Central memory CD8-positive, alpha-beta T cell (primary cell): ENCODE measurements around the gene STK10.

Experiments used
- ATAC-seq: fragments of 150-1000 bp; cut with Tn5 transposase; replicated peaks from 2 replicates; pipeline ENCODE4 v1.10.0; 2022; ENCODE audit warnings: mild to moderate bottlenecking, moderate FRiP score, moderate number of reproducible peaks; ENCODE audit not compliant: poor library complexity, severe bottlenecking; ENCODE audit errors: extremely low read depth
- DNase-seq, 2 donors: peaks; one replicate each; pipeline ENCODE4 v3.0.0; 2021; ENCODE audit warnings: low spot score in 2 of 2
- H3K27ac Mint-ChIP-seq: one replicate; pipeline ENCODE4 v1.8.0; 2022; ENCODE audit warnings: low read depth, mild to moderate bottlenecking, moderate library complexity, mixed read lengths
- H3K27me3 Mint-ChIP-seq: one replicate; pipeline ENCODE4 v1.8.0; 2022; ENCODE audit warnings: mixed read lengths
- H3K36me3 Mint-ChIP-seq: one replicate; pipeline ENCODE4 v1.8.0; 2022; ENCODE audit warnings: mild to moderate bottlenecking, moderate library complexity, mixed read lengths; ENCODE audit not compliant: insufficient read depth
- H3K4me1 Mint-ChIP-seq: one replicate; pipeline ENCODE4 v1.8.0; 2022; ENCODE audit warnings: mixed read lengths
- H3K4me3 Mint-ChIP-seq: one replicate; pipeline ENCODE4 v1.8.0; 2022; ENCODE audit warnings: mild to moderate bottlenecking, moderate library complexity, mixed read lengths
- H3K9me3 Mint-ChIP-seq: one replicate; pipeline ENCODE4 v1.8.0; 2022; ENCODE audit warnings: mixed read lengths

Gene STK10

GRCh38 chr5:172007175-172008110 lies 180.6 kb downstream of the STK10 start:
- no peak for DNase-seq
- peak overlapping the region; percentile 99 for H3K27ac Mint-ChIP-seq
- H3K4me1 Mint-ChIP-seq, result peaks cover 42% of the 10 kb centered on the region

GRCh38 chr5:172006321-172007174 lies 181.5 kb downstream of the STK10 start, which contains the start of gene FBXW11:
TSS of gene FBXW11 (minus strand) at chr5:172006638. CDS start at chr5:172006502, 136 bp downstream.
- no peaks in the 10 kb centered on the region for H3K27me3 Mint-ChIP-seq
- H3K4me3 Mint-ChIP-seq, result peak within 1 kb of the TSS; percentile 95
- H3K27ac Mint-ChIP-seq, result peak within 1 kb of the TSS; percentile 99
- peak; percentile 84 to 86 for DNase-seq
- no peaks in the 10 kb centered on the region for H3K9me3 Mint-ChIP-seq
- H3K36me3 Mint-ChIP-seq, result peaks cover 6% of the 10 kb centered on the region
- ATAC-seq, result peak; percentile 88
- peaks cover 51% of the 10 kb centered on the region for H3K4me1 Mint-ChIP-seq

More at GRCh38 chr5:172007175-172008110, 180.6 kb downstream of the STK10 start:
- Mint-ChIP-seq H3K36me3 (peaks cover 6% of the 10 kb centered on the region), H3K27me3 (no peaks in the 10 kb centered on the region), H3K4me3 (peak overlapping the region; percentile 95), H3K9me3 (no peaks in the 10 kb centered on the region)
- peak; percentile 10 for ATAC-seq

- DNase-seq (peak in 1 of 2 donors; percentile 15), ATAC-seq (no peak)
- H3K27me3 Mint-ChIP-seq, result no peaks in the 10 kb centered on the region
- H3K4me1 Mint-ChIP-seq, result peaks cover 59% of the 10 kb centered on the region
- H3K4me3 Mint-ChIP-seq, result peak overlapping the region; percentile 95
- no peaks in the 10 kb centered on the region for H3K9me3 Mint-ChIP-seq
- H3K36me3 Mint-ChIP-seq, result peaks cover 6% of the 10 kb centered on the region
- peak overlapping the region; percentile 99 for H3K27ac Mint-ChIP-seq
These were observed 182.2 kb downstream of the STK10 start for GRCh38 chr5:172005708-172006320.

- H3K27ac Mint-ChIP-seq, result peak overlapping the region; percentile 99
- peaks cover 65% of the 10 kb centered on the region for H3K4me1 Mint-ChIP-seq
- no peak for ATAC-seq
- H3K36me3 Mint-ChIP-seq, result peaks cover 6% of the 10 kb centered on the region
- no peaks in the 10 kb centered on the region for H3K9me3 Mint-ChIP-seq
- H3K4me3 Mint-ChIP-seq, result peak overlapping the region; percentile 95
- H3K27me3 Mint-ChIP-seq, result no peaks in the 10 kb centered on the region
- DNase-seq, result no peak
These were observed 183.2 kb downstream of the STK10 start for GRCh38 chr5:172004824-172005237.

GRCh38 chr5:172003746-172004145 lies 184.3 kb downstream of the STK10 start:
- Mint-ChIP-seq H3K9me3 (no peaks in the 10 kb centered on the region), H3K36me3 (peaks cover 6% of the 10 kb centered on the region), H3K4me1 (peaks cover 72% of the 10 kb centered on the region), H3K4me3 (no peak overlapping the region), H3K27me3 (no peaks in the 10 kb centered on the region), H3K27ac (peak overlapping the region; percentile 69)
- ATAC-seq (no peak), DNase-seq (no peak)

GRCh38 chr5:172002840-172003512 lies 185.0 kb downstream of the STK10 start:
- peaks cover 6% of the 10 kb centered on the region for H3K36me3 Mint-ChIP-seq
- ATAC-seq, result no peak
- no peak overlapping the region for H3K4me3 Mint-ChIP-seq
- H3K4me1 Mint-ChIP-seq, result peaks cover 73% of the 10 kb centered on the region
- DNase-seq, result no peak
- H3K9me3 Mint-ChIP-seq, result no peaks in the 10 kb centered on the region
- H3K27me3 Mint-ChIP-seq, result no peaks in the 10 kb centered on the region
- peak overlapping the region; percentile 69 for H3K27ac Mint-ChIP-seq

- ATAC-seq (no peak), DNase-seq (no peak)
- H3K4me1 Mint-ChIP-seq, result peaks cover 75% of the 10 kb centered on the region
- peaks cover 6% of the 10 kb centered on the region for H3K36me3 Mint-ChIP-seq
- peak overlapping the region; percentile 9 for H3K27ac Mint-ChIP-seq
- H3K27me3 Mint-ChIP-seq, result no peaks in the 10 kb centered on the region
- H3K9me3 Mint-ChIP-seq, result no peaks in the 10 kb centered on the region
- no peak overlapping the region for H3K4me3 Mint-ChIP-seq
These were observed 185.7 kb downstream of the STK10 start for GRCh38 chr5:172002310-172002709.

GRCh38 chr5:171999877-172000276 lies 188.1 kb downstream of the STK10 start:
- H3K27me3 Mint-ChIP-seq, result no peaks in the 10 kb centered on the region
- no peaks in the 10 kb centered on the region for H3K9me3 Mint-ChIP-seq
- no peak overlapping the region for H3K4me3 Mint-ChIP-seq
- ATAC-seq (no peak), DNase-seq (no peak)
- peaks cover 73% of the 10 kb centered on the region for H3K4me1 Mint-ChIP-seq
- H3K36me3 Mint-ChIP-seq, result peaks cover 11% of the 10 kb centered on the region
- H3K27ac Mint-ChIP-seq, result no peak overlapping the region

GRCh38 chr5:171999100-171999499 lies 188.9 kb downstream of the STK10 start:
- DNase-seq, result no peak
- Mint-ChIP-seq H3K36me3 (peaks cover 10% of the 10 kb centered on the region), H3K27me3 (no peaks in the 10 kb centered on the region), H3K9me3 (no peaks in the 10 kb centered on the region), H3K4me3 (no peak overlapping the region), H3K27ac (no peak overlapping the region), H3K4me1 (peaks cover 69% of the 10 kb centered on the region)
- no peak for ATAC-seq

GRCh38 chr5:171997011-171997410 lies 191.0 kb downstream of the STK10 start:
- H3K27me3 Mint-ChIP-seq, result no peaks in the 10 kb centered on the region
- no peaks in the 10 kb centered on the region for H3K9me3 Mint-ChIP-seq
- H3K4me1 Mint-ChIP-seq, result peaks cover 56% of the 10 kb centered on the region
- no peak overlapping the region for H3K27ac Mint-ChIP-seq
- ATAC-seq, result no peak
- H3K4me3 Mint-ChIP-seq, result no peak overlapping the region
- peaks cover 15% of the 10 kb centered on the region for H3K36me3 Mint-ChIP-seq
- no peak for DNase-seq

GRCh38 chr5:171992813-171993212 lies 195.2 kb downstream of the STK10 start:
- no peaks in the 10 kb centered on the region for H3K9me3 Mint-ChIP-seq
- no peaks in the 10 kb centered on the region for H3K27me3 Mint-ChIP-seq
- peaks cover 18% of the 10 kb centered on the region for H3K36me3 Mint-ChIP-seq
- no peak overlapping the region for H3K27ac Mint-ChIP-seq
- H3K4me1 Mint-ChIP-seq, result peaks cover 50% of the 10 kb centered on the region
- DNase-seq, result no peak
- ATAC-seq, result no peak
- no peak overlapping the region for H3K4me3 Mint-ChIP-seq

- Mint-ChIP-seq H3K27me3 (no peaks in the 10 kb centered on the region), H3K36me3 (peaks cover 18% of the 10 kb centered on the region), H3K4me3 (no peak overlapping the region), H3K4me1 (peaks cover 50% of the 10 kb centered on the region), H3K27ac (no peak overlapping the region), H3K9me3 (no peaks in the 10 kb centered on the region)
- ATAC-seq, result no peak
- DNase-seq, result no peak
These were observed 195.7 kb downstream of the STK10 start for GRCh38 chr5:171992305-171992704.
